HCT116 (cell line): ENCODE data around the gene RAN. TPM values are rescaled to one million over a fixed set of nuclear protein-coding genes. Genes with fewer than 3 reads are reported as not detected.

Source experiments
- ATAC-seq: fragments of 200-7000 bp; cut with Tn5 transposase; 2 replicates; pipeline ENCODE4 v1.9.1; 2020; ENCODE audit warnings: mild to moderate bottlenecking, moderate library complexity
- BruUV-seq: library from RNA; stranded (reverse); fragments of 400-500 nt; replicated peaks from 2 replicates; lab custom pipeline; 2021; lab: Mats Ljungman, UMichigan
- CTCF ChIA-PET: fragments of 300-600 bp; sonication (Branson Sonifier 250); formaldehyde crosslinking; loops from one replicate; lab custom pipeline; 2021; ENCODE audit warnings: antibody characterized with exemption; lab: Charles Lee
- POLR2A ChIA-PET: fragments of 300-600, 350-600 bp; sonication (Branson Sonifier 250); formaldehyde crosslinking; loops from one replicate; lab custom pipeline; 2021; ENCODE audit warnings: antibody characterized with exemption; lab: Charles Lee
- RAD21 ChIA-PET, 2 experiments: fragments of 300-600 bp; sonication (Branson Sonifier 250); formaldehyde crosslinking; loops; one replicate each; lab custom pipeline; 2023; ENCODE audit warnings: low total read pairs in 2 of 2; ENCODE audit not compliant: uncharacterized antibody in 2 of 2, unreplicated experiment in 2 of 2, low non-redundant PET in 1 of 2; lab: Charles Lee
- DNase-seq: peaks from one replicate; pipeline ENCODE4 v3.0.0-alpha.2; 2010; ENCODE audit warnings: low read depth, low spot score
- H2AFZ ChIP-seq: fragments of 200-600 bp; shearing (Covaris generic), sonication (generic); 2 replicates; pipeline ENCODE4 v1.6.1; 2017; ENCODE audit warnings: low read depth, mixed run types, mixed read lengths, antibody characterized with exemption, low read length; ENCODE audit not compliant: poor library complexity, severe bottlenecking
- H3K27ac ChIP-seq: 2 replicates; pipeline ENCODE4 v1.5.1; 2012; ENCODE audit warnings: low read depth, low read length
- H3K27me3 ChIP-seq: fragments of 200-600 bp; sonication (generic); 2 replicates; pipeline ENCODE4 v1.6.1; 2016; ENCODE audit warnings: mixed run types, low read length, mixed read lengths; ENCODE audit not compliant: insufficient read depth
- H3K36me3 ChIP-seq, 2 experiments: fragments of 200-500 bp in 1 of 2; fragments of 200-600 bp in 1 of 2; sonication (Bioruptor generic) in 1 of 2; sonication (generic) in 1 of 2; 2 replicates each; pipeline versions ENCODE4 v1.5.1 to v1.6.1; 2014 to 2016; ENCODE audit warnings: low read length in 2 of 2, inconsistent platforms in 1 of 2, mixed read lengths in 1 of 2, mixed run types in 1 of 2; ENCODE audit not compliant: insufficient read depth in 2 of 2, control insufficient read depth in 1 of 2
- H3K4me1 ChIP-seq, 2 experiments: fragments of 200-600 bp in 1 of 2; sonication (generic) in 1 of 2; 2 replicates each; pipeline versions ENCODE4 v1.5.1 to v1.6.1; 2012 to 2017; ENCODE audit warnings: low read length in 2 of 2, inconsistent platforms in 1 of 2, mild to moderate bottlenecking in 1 of 2, mixed read lengths in 1 of 2, mixed run types in 1 of 2, moderate library complexity in 1 of 2; ENCODE audit not compliant: insufficient read depth in 2 of 2, control insufficient read depth in 1 of 2
- H3K4me2 ChIP-seq: fragments of 200-600 bp; sonication (generic); 2 replicates; pipeline ENCODE4 v1.6.1; 2017; ENCODE audit warnings: mixed run types, low read length, mixed read lengths
- H3K4me3 ChIP-seq, 2 experiments: fragments of 200-600 bp in 1 of 2; sonication (generic) in 1 of 2; replicated peaks in 1 of 2; 2 replicates each; pipeline ENCODE4 v1.5.1; 2011 to 2016; ENCODE audit warnings: low read length in 2 of 2, control low read depth in 1 of 2, low read depth in 1 of 2, mild to moderate bottlenecking in 1 of 2, mixed read lengths in 1 of 2, mixed run types in 1 of 2
- H3K79me2 ChIP-seq: fragments of 200-600 bp; sonication (generic); 2 replicates; pipeline ENCODE4 v1.6.1; 2017; ENCODE audit warnings: mild to moderate bottlenecking, mixed run types, low read length, moderate library complexity, mixed read lengths; ENCODE audit not compliant: insufficient read depth
- H3K9ac ChIP-seq: fragments of 200-600 bp; sonication (generic); 2 replicates; pipeline ENCODE4 v1.6.1; 2016; ENCODE audit warnings: low read length, mixed read lengths
- H3K9me2 ChIP-seq: fragments of 200-600 bp; sonication (generic), shearing (Covaris generic); 2 replicates; pipeline ENCODE4 v1.6.1; 2017; ENCODE audit warnings: mixed run types, mild to moderate bottlenecking, moderate library complexity; ENCODE audit not compliant: insufficient read depth
- H3K9me3 ChIP-seq, 2 experiments: fragments of 200-500 bp in 1 of 2; fragments of 200-600 bp in 1 of 2; sonication (Bioruptor generic) in 1 of 2; sonication (generic) in 1 of 2; 2 replicates each; pipeline ENCODE4 v1.6.1; 2014 to 2017; ENCODE audit warnings: low read length in 2 of 2, mixed read lengths in 2 of 2, inconsistent platforms in 1 of 2, low read depth in 1 of 2, mild to moderate bottlenecking in 1 of 2, mixed run types in 1 of 2, moderate library complexity in 1 of 2; ENCODE audit not compliant: control insufficient read depth in 1 of 2, insufficient read depth in 1 of 2
- H4K20me1 ChIP-seq: fragments of 200-600 bp; sonication (generic), shearing (Covaris generic); 2 replicates; pipeline ENCODE4 v1.6.1; 2017; ENCODE audit warnings: mixed run types, mild to moderate bottlenecking, moderate library complexity; ENCODE audit not compliant: insufficient read depth
- CBX3 ChIP-seq: IDR thresholded peaks from 2 replicates; pipeline ENCODE4 v1.6.1; 2012; ENCODE audit warnings: low read depth
- CEBPB ChIP-seq: IDR thresholded peaks from 2 replicates; pipeline ENCODE4 v1.6.1; 2012; ENCODE audit warnings: low read depth
- CTCF ChIP-seq, 3 experiments: fragments of 200-600 bp in 1 of 3; sonication (generic) in 1 of 3; IDR thresholded peaks in 2 of 3; conservative IDR thresholded peaks in 1 of 3; 2 replicates each; pipeline ENCODE4 v1.5.1; 2012 to 2017; ENCODE audit warnings: low read depth in 2 of 3, low read length in 2 of 3, antibody characterized with exemption in 1 of 3, borderline replicate concordance in 1 of 3, control low read depth in 1 of 3, mild to moderate bottlenecking in 1 of 3, mixed read lengths in 1 of 3, mixed run types in 1 of 3, moderate library complexity in 1 of 3; ENCODE audit not compliant: insufficient read depth in 1 of 3
- EGR1 ChIP-seq: IDR thresholded peaks from 2 replicates; pipeline ENCODE4 v1.6.1; 2012; ENCODE audit warnings: low read depth
- ELF1 ChIP-seq: IDR thresholded peaks from 2 replicates; pipeline ENCODE4 v1.6.1; 2012; ENCODE audit warnings: low read depth, borderline replicate concordance
- EZH2 ChIP-seq: fragments of 200-600 bp; sonication (generic); IDR thresholded peaks from 2 replicates; pipeline ENCODE4 v1.6.1; 2017; ENCODE audit warnings: antibody characterized with exemption, mixed run types
- EZH2phosphoT487 ChIP-seq: fragments of 200-600 bp; IDR thresholded peaks from 2 replicates; pipeline ENCODE4 v1.6.1; 2018; ENCODE audit warnings: antibody characterized with exemption, borderline replicate concordance
- FOSL1 ChIP-seq: IDR thresholded peaks from 2 replicates; pipeline ENCODE4 v1.6.1; 2012; ENCODE audit warnings: low read depth
- JUND ChIP-seq: IDR thresholded peaks from 2 replicates; pipeline ENCODE4 v1.6.1; 2012
- MAX ChIP-seq: IDR thresholded peaks from 2 replicates; pipeline ENCODE4 v1.6.1; 2012
- POLR2A ChIP-seq: IDR thresholded peaks from 2 replicates; pipeline ENCODE4 v1.7.0; 2011; ENCODE audit warnings: borderline replicate concordance; ENCODE audit not compliant: insufficient read depth, insufficient read length; ENCODE audit errors: extremely low read depth
- RAD21 ChIP-seq: IDR thresholded peaks from 2 replicates; pipeline ENCODE4 v1.6.1; 2012; ENCODE audit warnings: low read depth, mild to moderate bottlenecking
- SIN3A ChIP-seq: IDR thresholded peaks from 2 replicates; pipeline ENCODE4 v1.6.1; 2012; ENCODE audit warnings: low read depth
- SP1 ChIP-seq: IDR thresholded peaks from 2 replicates; pipeline ENCODE4 v1.6.1; 2012; ENCODE audit warnings: low read depth
- SRF ChIP-seq: IDR thresholded peaks from 2 replicates; pipeline ENCODE4 v1.6.1; 2012; ENCODE audit warnings: low read depth
- ZNF274 ChIP-seq: fragments of 200-500 bp; sonication (Bioruptor generic); IDR thresholded peaks from 2 replicates; pipeline ENCODE4 v1.6.1; 2014; ENCODE audit warnings: mild to moderate bottlenecking, low read depth, low read length, inconsistent platforms
- intact Hi-C: fragments of 100-400 bp; cut with micrococcal nuclease; formaldehyde crosslinking; loops from 2 replicates; pipeline ENCODE4 v1.10.0; 2022
- total RNA-seq: library from RNA; stranded (reverse); gene quantifications from one replicate; pipeline ENCODE4 v1.2.1, GENCODE V29; 2021; ENCODE audit not compliant: unreplicated experiment

The RAN gene
- total RNA-seq, 1 experiment from 2014 or later: 1,420 TPM

GRCh38 chr12:130826151-130826801 is 45.6 kb upstream of the RAN start:
- H3K36me3 ChIP-seq: peaks cover 0 to 2% of the 10 kb centered on the region in 2 experiments; a peak in 3 of 4 replicates
- ChIA-PET POLR2A (no interaction called here), RAD21 (no interaction called here), CTCF (interaction anchor here (0.8 to 1.9 kb wide), 6 partner anchors 9 to 306 kb away, joined by 3 to 7 read pairs (median 4); no protein-coding TSS in a partner anchor)
- no peaks in the 10 kb centered on the region for H3K9me2 ChIP-seq
- no peak overlapping the region for H3K9ac ChIP-seq
- TF ChIP-seq ELF1 (no peak), SIN3A (no peak), CBX3 (peak; percentile 72; the same call in 1 of the 2 replicates), RAD21 (peak; percentile 69), JUND (no peak), EZH2phosphoT487 (no peak), CEBPB (no peak), CTCF (IDR thresholded peaks at IDR 0.05 in 2 of 3, conservative IDR thresholded peaks at IDR 0.05 in 1 of 3; ENCODE audit: borderline replicate concordance in 1 of 3, insufficient read depth in 1 of 3, low read depth in 2 of 3, low read length in 2 of 3) (peak; percentile 54 to 89 (median 77); a peak in 5 of 6 replicates), MAX (peak; percentile 92), EZH2 (no peak), EGR1 (no peak), FOSL1 (no peak), SP1 (no peak), POLR2A (no peak), SRF (no peak), ZNF274 (no peak)
- intact Hi-C loops: no loop called here
- H3K27ac ChIP-seq: no peak overlapping the region
- BruUV-seq: no TSS peak
- H3K9me3 ChIP-seq: no peaks in the 10 kb centered on the region
- no peak overlapping the region for H2AFZ ChIP-seq
- H4K20me1 ChIP-seq: no peaks in the 10 kb centered on the region
- no peaks in the 10 kb centered on the region for H3K4me1 ChIP-seq
- no peak overlapping the region for H3K4me3 ChIP-seq
- DNase-seq (no peak), ATAC-seq (peak; percentile 98)
- H3K4me2 ChIP-seq: no peak overlapping the region
- H3K27me3 ChIP-seq: no peaks in the 10 kb centered on the region
- H3K79me2 ChIP-seq: 0 out of 2 replicates have a peak, but pooled peaks cover 3% of the 10 kb centered on the region
